SU-DHL-6 (cell line): Measurements from ENCODE around the gene PBX1.

Experiments used
- H2AFZ ChIP-seq: fragments of 200-600 bp; sonication (generic); 2 replicates; pipeline ENCODE4 v1.6.1; 2014; ENCODE audit warnings: low read depth, mild to moderate bottlenecking, moderate library complexity, mixed read lengths, antibody characterized with exemption, low read length; ENCODE audit not compliant: severe bottlenecking
- H3F3A ChIP-seq: fragments of 200-600 bp; shearing (Covaris generic); 2 replicates; pipeline ENCODE4 v1.6.0; 2016; ENCODE audit warnings: antibody characterized with exemption, mild to moderate bottlenecking; ENCODE audit not compliant: insufficient read depth
- H3K27ac ChIP-seq: fragments of 200-600 bp; sonication (generic); 2 replicates; pipeline ENCODE4 v1.5.1; 2016; ENCODE audit warnings: low read depth, mild to moderate bottlenecking, low read length, moderate library complexity, mixed read lengths
- H3K27me3 ChIP-seq: fragments of 200-600 bp; sonication (generic), shearing (Covaris generic); 2 replicates; pipeline ENCODE4 v1.6.0; 2014; ENCODE audit warnings: mild to moderate bottlenecking, low read length
- H3K36me3 ChIP-seq: fragments of 200-600 bp; sonication (generic); 2 replicates; pipeline ENCODE4 v1.6.1; 2014; ENCODE audit warnings: mild to moderate bottlenecking, low read length, mixed read lengths
- H3K4me2 ChIP-seq: fragments of 300-600, 200-600 bp; shearing (Covaris generic), sonication (generic); 2 replicates; pipeline ENCODE4 v1.6.0; 2014; ENCODE audit warnings: low read length, low read depth, mild to moderate bottlenecking; ENCODE audit not compliant: poor library complexity, severe bottlenecking
- H3K4me3 ChIP-seq: fragments of 200-600 bp; sonication (generic); 2 replicates; pipeline ENCODE4 v1.5.1; 2014; ENCODE audit warnings: antibody characterized with exemption, low read length, mild to moderate bottlenecking, mixed read lengths; ENCODE audit not compliant: insufficient read depth, poor library complexity, severe bottlenecking
- H3K79me2 ChIP-seq: fragments of 200-600 bp; sonication (generic); 2 replicates; pipeline ENCODE4 v1.6.1; 2014; ENCODE audit warnings: mild to moderate bottlenecking, low read length, moderate library complexity; ENCODE audit not compliant: insufficient read depth
- H3K9ac ChIP-seq: fragments of 200-600 bp; sonication (generic); 2 replicates; pipeline ENCODE4 v1.7.0; 2014; ENCODE audit warnings: mild to moderate bottlenecking, low read length
- H3K9me2 ChIP-seq: fragments of 200-600 bp; sonication (generic); replicated peaks from 2 replicates; pipeline ENCODE4 v1.6.1; 2014; ENCODE audit warnings: low read length; ENCODE audit not compliant: insufficient read depth
- H3K9me3 ChIP-seq: fragments of 200-600 bp; sonication (generic); 2 replicates; pipeline ENCODE4 v1.6.1; 2014; ENCODE audit warnings: low read length, mixed read lengths; ENCODE audit not compliant: insufficient read depth
- H4K20me1 ChIP-seq: fragments of 200-600 bp; sonication (generic); 2 replicates; pipeline ENCODE4 v1.6.1; 2014; ENCODE audit warnings: low read depth, mild to moderate bottlenecking, antibody characterized with exemption, low read length, moderate library complexity, mixed read lengths
- CTCF ChIP-seq: fragments of 200-600 bp; sonication (generic); IDR thresholded peaks from one replicate; pipeline ENCODE4 v1.5.1; 2017; ENCODE audit warnings: antibody characterized with exemption, mild to moderate bottlenecking, low read length, moderate library complexity; ENCODE audit not compliant: insufficient read depth, poor library complexity, severe bottlenecking
- EZH2phosphoT487 ChIP-seq: fragments of 200-600 bp; sonication (generic), shearing (Covaris generic); conservative IDR thresholded peaks from 2 replicates; pipeline ENCODE4 v1.6.1; 2018; ENCODE audit warnings: mild to moderate bottlenecking, antibody characterized with exemption, low read length, moderate library complexity, mixed read lengths

Gene PBX1

DNA sequence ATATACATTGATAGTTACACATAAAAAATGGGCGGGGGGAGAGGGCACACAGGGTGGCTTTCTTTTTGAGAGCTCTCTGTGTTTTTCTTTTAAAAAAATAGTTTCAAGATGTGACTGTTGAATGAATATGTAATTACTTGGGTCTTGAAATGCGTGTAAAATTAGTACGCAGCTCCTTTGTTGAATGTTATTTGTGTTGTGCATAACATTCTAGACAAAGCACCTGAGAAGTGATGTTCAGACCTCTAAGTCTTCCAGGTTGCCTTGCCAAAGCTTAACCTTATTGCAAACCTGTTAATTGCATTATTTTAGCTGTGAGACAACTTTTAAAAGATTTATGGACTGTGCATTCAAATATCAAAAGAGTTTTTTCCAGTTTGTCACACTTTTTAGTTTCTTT is 5.4 kb downstream of the PBX1 start:
- no peak for TF ChIP-seq EZH2phosphoT487
- no peak for TF ChIP-seq CTCF
- no peaks in the 10 kb centered on the region for H3K9me3 ChIP-seq
- no peak overlapping the region for H2AFZ ChIP-seq
- no peaks in the 10 kb centered on the region for H3K79me2 ChIP-seq
- no peaks in the 10 kb centered on the region for H3K27me3 ChIP-seq
- H3K36me3 ChIP-seq, result no peaks in the 10 kb centered on the region
- no peak overlapping the region for H3K4me3 ChIP-seq
- H3K27ac ChIP-seq, result no peak overlapping the region
- no peak overlapping the region for H3K9ac ChIP-seq
- H3F3A ChIP-seq, result no peaks in the 10 kb centered on the region
- H4K20me1 ChIP-seq, result no peaks in the 10 kb centered on the region
- H3K4me2 ChIP-seq, result no peak overlapping the region
- H3K9me2 ChIP-seq, result no peaks in the 10 kb centered on the region

DNA sequence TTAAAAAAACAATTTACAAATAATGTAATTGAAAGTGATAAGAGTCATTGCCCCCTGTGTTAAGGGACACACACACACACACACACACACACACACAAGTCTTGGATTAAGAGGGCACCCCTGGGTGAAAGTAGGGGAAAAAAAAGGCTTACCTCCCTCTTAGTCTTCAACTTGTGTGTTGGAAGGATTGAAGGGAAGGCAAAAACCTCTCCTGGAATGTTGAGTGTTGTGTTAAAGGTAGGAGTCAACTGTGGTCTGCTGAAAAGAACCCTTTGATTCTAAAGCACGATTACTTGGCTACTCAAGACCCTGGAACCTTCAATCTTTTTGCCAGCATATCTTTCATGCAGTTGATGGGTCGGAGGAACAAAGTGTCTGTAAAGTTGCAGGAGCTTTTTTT is 6.4 kb downstream of the PBX1 start:
- no peaks in the 10 kb centered on the region for H3F3A ChIP-seq
- no peaks in the 10 kb centered on the region for H3K36me3 ChIP-seq
- no peak overlapping the region for H2AFZ ChIP-seq
- no peaks in the 10 kb centered on the region for H3K9me3 ChIP-seq
- H4K20me1 ChIP-seq, result no peaks in the 10 kb centered on the region
- no peaks in the 10 kb centered on the region for H3K79me2 ChIP-seq
- TF ChIP-seq EZH2phosphoT487 (no peak), CTCF (no peak)
- H3K27ac ChIP-seq, result no peak overlapping the region
- no peaks in the 10 kb centered on the region for H3K27me3 ChIP-seq
- H3K9ac ChIP-seq, result no peak overlapping the region
- no peak overlapping the region for H3K4me2 ChIP-seq
- H3K9me2 ChIP-seq, result no peaks in the 10 kb centered on the region
- H3K4me3 ChIP-seq, result no peak overlapping the region

- Histone ChIP-seq H3F3A (no peaks in the 10 kb centered on the region), H3K4me2 (no peak overlapping the region), H3K9me3 (no peaks in the 10 kb centered on the region), H3K27ac (no peak overlapping the region), H3K4me3 (no peak overlapping the region), H3K9me2 (no peaks in the 10 kb centered on the region; the same call in 1 of the 2 replicates), H3K79me2 (no peaks in the 10 kb centered on the region), H4K20me1 (no peaks in the 10 kb centered on the region), H3K36me3 (no peaks in the 10 kb centered on the region), H3K9ac (no peak overlapping the region), H2AFZ (no peak overlapping the region), H3K27me3 (no peaks in the 10 kb centered on the region)
- TF ChIP-seq CTCF, result no peak
- no peak for TF ChIP-seq EZH2phosphoT487
These were observed 8.8 kb downstream of the PBX1 start for GRCh38 chr1:164567774-164568173.

- H3K9me2 ChIP-seq, result no peaks in the 10 kb centered on the region; the same call in 1 of the 2 replicates
- H3K4me3 ChIP-seq, result no peak overlapping the region
- no peaks in the 10 kb centered on the region for H3K9me3 ChIP-seq
- no peaks in the 10 kb centered on the region for H3K36me3 ChIP-seq
- no peak for TF ChIP-seq CTCF
- TF ChIP-seq EZH2phosphoT487, result no peak
- H3F3A ChIP-seq, result no peaks in the 10 kb centered on the region
- no peak overlapping the region for H2AFZ ChIP-seq
- H3K27me3 ChIP-seq, result no peaks in the 10 kb centered on the region
- H3K9ac ChIP-seq, result no peak overlapping the region
- H4K20me1 ChIP-seq, result no peaks in the 10 kb centered on the region
- no peaks in the 10 kb centered on the region for H3K79me2 ChIP-seq
- no peak overlapping the region for H3K4me2 ChIP-seq
- no peak overlapping the region for H3K27ac ChIP-seq
These were observed 10.3 kb downstream of the PBX1 start for GRCh38 chr1:164569241-164569640.
